ENCODE results near the gene PPIF. TPM values are rescaled to one million over a fixed set of nuclear protein-coding genes. Genes with fewer than 3 reads are reported as not detected.

PPIF gene
- total RNA-seq, 1 experiment from 2014 or later = 86.7 TPM

GRCh38 chr10:79313320-79313719, 33.9 kb upstream of the PPIF start:
- no peak for DNase-seq (ENCODE audit: low read depth)

GRCh38 chr10:79313911-79314439, 33.3 kb upstream of the PPIF start:
- no peak for DNase-seq (ENCODE audit: low read depth)

GRCh38 chr10:79314761-79315601, 32.3 kb upstream of the PPIF start:
- no peak for DNase-seq (ENCODE audit: low read depth)

- DNase-seq (ENCODE audit: low read depth) = no peak
Observed at GRCh38 chr10:79315602-79315920, 31.7 kb upstream of the PPIF start.

GRCh38 chr10:79316671-79317431, 30.4 kb upstream of the PPIF start:
- peak; percentile 38 for DNase-seq (ENCODE audit: low read depth)

- DNase-seq (ENCODE audit: low read depth) = no peak
Observed at GRCh38 chr10:79318369-79318768, 28.9 kb upstream of the PPIF start.

- no peak for DNase-seq (ENCODE audit: low read depth)
Observed at GRCh38 chr10:79319115-79319771, 28.0 kb upstream of the PPIF start.

GRCh38 chr10:79320316-79320715, 27.0 kb upstream of the PPIF start:
- no peak for DNase-seq (ENCODE audit: low read depth)

GRCh38 chr10:79320820-79321493, 26.3 kb upstream of the PPIF start:
- DNase-seq (ENCODE audit: low read depth) = peak; percentile 92

GRCh38 chr10:79321494-79321882, 25.8 kb upstream of the PPIF start:
- DNase-seq (ENCODE audit: low read depth) = no peak

- no peak for DNase-seq (ENCODE audit: low read depth)
Observed at GRCh38 chr10:79321951-79322350, 25.3 kb upstream of the PPIF start.

- DNase-seq (ENCODE audit: low read depth) = peak; percentile 96
Observed at GRCh38 chr10:79322616-79323543, 24.4 kb upstream of the PPIF start.

- DNase-seq (ENCODE audit: low read depth) = no peak
Observed at GRCh38 chr10:79323602-79324001, 23.7 kb upstream of the PPIF start.

- DNase-seq (ENCODE audit: low read depth) = no peak
Observed at GRCh38 chr10:79324032-79324695, 23.1 kb upstream of the PPIF start.

- no peak for DNase-seq (ENCODE audit: low read depth)
Observed at GRCh38 chr10:79326361-79327089, 20.7 kb upstream of the PPIF start.

- DNase-seq (ENCODE audit: low read depth) = no peak
Observed at GRCh38 chr10:79327090-79327457, 20.2 kb upstream of the PPIF start.

GRCh38 chr10:79328147-79328701, 19.0 kb upstream of the PPIF start:
- no peak for DNase-seq (ENCODE audit: low read depth)

- DNase-seq (ENCODE audit: low read depth) = peak; percentile 80
Observed at GRCh38 chr10:79328737-79329504, 18.3 kb upstream of the PPIF start.

All from HT1080 (cell line).